SU-DHL-6 (cell line): ENCODE results near the gene FHOD3.

Experiments
- H2AFZ ChIP-seq: fragments of 200-600 bp; sonication (generic); 2 replicates; pipeline ENCODE4 v1.6.1; 2014; ENCODE audit warnings: low read depth, mild to moderate bottlenecking, moderate library complexity, mixed read lengths, antibody characterized with exemption, low read length; ENCODE audit not compliant: severe bottlenecking
- H3F3A ChIP-seq: fragments of 200-600 bp; shearing (Covaris generic); 2 replicates; pipeline ENCODE4 v1.6.0; 2016; ENCODE audit warnings: antibody characterized with exemption, mild to moderate bottlenecking; ENCODE audit not compliant: insufficient read depth
- H3K27ac ChIP-seq: fragments of 200-600 bp; sonication (generic); 2 replicates; pipeline ENCODE4 v1.5.1; 2016; ENCODE audit warnings: low read depth, mild to moderate bottlenecking, low read length, moderate library complexity, mixed read lengths
- H3K27me3 ChIP-seq: fragments of 200-600 bp; sonication (generic), shearing (Covaris generic); 2 replicates; pipeline ENCODE4 v1.6.0; 2014; ENCODE audit warnings: mild to moderate bottlenecking, low read length
- H3K36me3 ChIP-seq: fragments of 200-600 bp; sonication (generic); 2 replicates; pipeline ENCODE4 v1.6.1; 2014; ENCODE audit warnings: mild to moderate bottlenecking, low read length, mixed read lengths
- H3K4me2 ChIP-seq: fragments of 300-600, 200-600 bp; shearing (Covaris generic), sonication (generic); 2 replicates; pipeline ENCODE4 v1.6.0; 2014; ENCODE audit warnings: low read length, low read depth, mild to moderate bottlenecking; ENCODE audit not compliant: poor library complexity, severe bottlenecking
- H3K4me3 ChIP-seq: fragments of 200-600 bp; sonication (generic); 2 replicates; pipeline ENCODE4 v1.5.1; 2014; ENCODE audit warnings: antibody characterized with exemption, low read length, mild to moderate bottlenecking, mixed read lengths; ENCODE audit not compliant: insufficient read depth, poor library complexity, severe bottlenecking
- H3K79me2 ChIP-seq: fragments of 200-600 bp; sonication (generic); 2 replicates; pipeline ENCODE4 v1.6.1; 2014; ENCODE audit warnings: mild to moderate bottlenecking, low read length, moderate library complexity; ENCODE audit not compliant: insufficient read depth
- H3K9ac ChIP-seq: fragments of 200-600 bp; sonication (generic); 2 replicates; pipeline ENCODE4 v1.7.0; 2014; ENCODE audit warnings: mild to moderate bottlenecking, low read length
- H3K9me2 ChIP-seq: fragments of 200-600 bp; sonication (generic); replicated peaks from 2 replicates; pipeline ENCODE4 v1.6.1; 2014; ENCODE audit warnings: low read length; ENCODE audit not compliant: insufficient read depth
- H3K9me3 ChIP-seq: fragments of 200-600 bp; sonication (generic); 2 replicates; pipeline ENCODE4 v1.6.1; 2014; ENCODE audit warnings: low read length, mixed read lengths; ENCODE audit not compliant: insufficient read depth
- H4K20me1 ChIP-seq: fragments of 200-600 bp; sonication (generic); 2 replicates; pipeline ENCODE4 v1.6.1; 2014; ENCODE audit warnings: low read depth, mild to moderate bottlenecking, antibody characterized with exemption, low read length, moderate library complexity, mixed read lengths
- EZH2phosphoT487 ChIP-seq: fragments of 200-600 bp; sonication (generic), shearing (Covaris generic); conservative IDR thresholded peaks from 2 replicates; pipeline ENCODE4 v1.6.1; 2018; ENCODE audit warnings: mild to moderate bottlenecking, antibody characterized with exemption, low read length, moderate library complexity, mixed read lengths
- TF ChIP-seq, protein P1 (sequence below): fragments of 200-600 bp; sonication (generic); IDR thresholded peaks from one replicate; pipeline ENCODE4 v1.5.1; 2017; ENCODE audit warnings: antibody characterized with exemption, mild to moderate bottlenecking, low read length, moderate library complexity; ENCODE audit not compliant: insufficient read depth, poor library complexity, severe bottlenecking

FHOD3 gene

GRCh38 chr18:36476433-36476832 is 178.9 kb downstream of the FHOD3 start:
- Histone ChIP-seq H3K9me3 (no peaks in the 10 kb centered on the region), H4K20me1 (no peaks in the 10 kb centered on the region), H3K36me3 (no peaks in the 10 kb centered on the region), H3F3A (no peaks in the 10 kb centered on the region), H3K4me2 (no peak overlapping the region), H3K9ac (no peak overlapping the region), H3K27me3 (0 out of 2 replicates have a peak, but pooled peaks cover 3% of the 10 kb centered on the region), H3K79me2 (no peaks in the 10 kb centered on the region), H3K9me2 (no peaks in the 10 kb centered on the region), H3K27ac (no peak overlapping the region), H2AFZ (no peak overlapping the region), H3K4me3 (no peak overlapping the region)
- TF ChIP-seq, protein P1, sequence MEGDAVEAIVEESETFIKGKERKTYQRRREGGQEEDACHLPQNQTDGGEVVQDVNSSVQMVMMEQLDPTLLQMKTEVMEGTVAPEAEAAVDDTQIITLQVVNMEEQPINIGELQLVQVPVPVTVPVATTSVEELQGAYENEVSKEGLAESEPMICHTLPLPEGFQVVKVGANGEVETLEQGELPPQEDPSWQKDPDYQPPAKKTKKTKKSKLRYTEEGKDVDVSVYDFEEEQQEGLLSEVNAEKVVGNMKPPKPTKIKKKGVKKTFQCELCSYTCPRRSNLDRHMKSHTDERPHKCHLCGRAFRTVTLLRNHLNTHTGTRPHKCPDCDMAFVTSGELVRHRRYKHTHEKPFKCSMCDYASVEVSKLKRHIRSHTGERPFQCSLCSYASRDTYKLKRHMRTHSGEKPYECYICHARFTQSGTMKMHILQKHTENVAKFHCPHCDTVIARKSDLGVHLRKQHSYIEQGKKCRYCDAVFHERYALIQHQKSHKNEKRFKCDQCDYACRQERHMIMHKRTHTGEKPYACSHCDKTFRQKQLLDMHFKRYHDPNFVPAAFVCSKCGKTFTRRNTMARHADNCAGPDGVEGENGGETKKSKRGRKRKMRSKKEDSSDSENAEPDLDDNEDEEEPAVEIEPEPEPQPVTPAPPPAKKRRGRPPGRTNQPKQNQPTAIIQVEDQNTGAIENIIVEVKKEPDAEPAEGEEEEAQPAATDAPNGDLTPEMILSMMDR = no peak
- TF ChIP-seq EZH2phosphoT487 = no peak

- Histone ChIP-seq H2AFZ (no peak overlapping the region), H3K9me3 (no peaks in the 10 kb centered on the region), H3F3A (no peaks in the 10 kb centered on the region), H3K79me2 (no peaks in the 10 kb centered on the region), H3K9ac (no peak overlapping the region), H3K4me2 (no peak overlapping the region), H3K36me3 (no peaks in the 10 kb centered on the region), H3K4me3 (no peak overlapping the region), H3K27me3 (0 out of 2 replicates have a peak, but pooled peaks cover 3% of the 10 kb centered on the region), H4K20me1 (no peaks in the 10 kb centered on the region), H3K27ac (no peak overlapping the region), H3K9me2 (no peaks in the 10 kb centered on the region)
- TF ChIP-seq EZH2phosphoT487 = no peak
- TF ChIP-seq, protein P1 = no peak
These were observed 180.3 kb downstream of the FHOD3 start for GRCh38 chr18:36477776-36478175.

- Histone ChIP-seq H3K9ac (no peak overlapping the region), H3K9me3 (no peaks in the 10 kb centered on the region), H2AFZ (no peak overlapping the region), H3K4me3 (no peak overlapping the region), H3K27me3 (no peaks in the 10 kb centered on the region), H3K9me2 (no peaks in the 10 kb centered on the region), H4K20me1 (no peaks in the 10 kb centered on the region), H3K4me2 (no peak overlapping the region), H3K79me2 (no peaks in the 10 kb centered on the region), H3K27ac (no peak overlapping the region), H3K36me3 (no peaks in the 10 kb centered on the region), H3F3A (no peaks in the 10 kb centered on the region)
- TF ChIP-seq, protein P1 = no peak
- TF ChIP-seq EZH2phosphoT487 = no peak
These were observed 183.7 kb downstream of the FHOD3 start for GRCh38 chr18:36481201-36481657.

- H3K27ac ChIP-seq = no peak overlapping the region
- H4K20me1 ChIP-seq = no peaks in the 10 kb centered on the region
- H3K4me3 ChIP-seq = no peak overlapping the region
- H2AFZ ChIP-seq = no peak overlapping the region
- no peak overlapping the region for H3K9ac ChIP-seq
- no peaks in the 10 kb centered on the region for H3F3A ChIP-seq
- H3K4me2 ChIP-seq = no peak overlapping the region
- H3K27me3 ChIP-seq = no peaks in the 10 kb centered on the region
- no peaks in the 10 kb centered on the region for H3K9me2 ChIP-seq
- H3K9me3 ChIP-seq = no peaks in the 10 kb centered on the region
- no peaks in the 10 kb centered on the region for H3K79me2 ChIP-seq
- TF ChIP-seq EZH2phosphoT487 = no peak
- TF ChIP-seq, protein P1 = no peak
- no peaks in the 10 kb centered on the region for H3K36me3 ChIP-seq
These were observed 184.4 kb downstream of the FHOD3 start for GRCh38 chr18:36481935-36482334.
